HG03095 (cell line): ENCODE results near the gene C2orf68.
"Not testable (repeated sequence)": the region's sequence is repeated elsewhere in the genome, so short reads cannot be mapped to it uniquely, and the experiment has no call there.

Experiments used
- ATAC-seq: cut with Tn5 transposase; IDR thresholded peaks from one replicate; pipeline ENCODE4 v1.9.1; 2021; ENCODE audit warnings: moderate library complexity; ENCODE audit not compliant: unreplicated experiment

C2orf68 gene

DNA sequence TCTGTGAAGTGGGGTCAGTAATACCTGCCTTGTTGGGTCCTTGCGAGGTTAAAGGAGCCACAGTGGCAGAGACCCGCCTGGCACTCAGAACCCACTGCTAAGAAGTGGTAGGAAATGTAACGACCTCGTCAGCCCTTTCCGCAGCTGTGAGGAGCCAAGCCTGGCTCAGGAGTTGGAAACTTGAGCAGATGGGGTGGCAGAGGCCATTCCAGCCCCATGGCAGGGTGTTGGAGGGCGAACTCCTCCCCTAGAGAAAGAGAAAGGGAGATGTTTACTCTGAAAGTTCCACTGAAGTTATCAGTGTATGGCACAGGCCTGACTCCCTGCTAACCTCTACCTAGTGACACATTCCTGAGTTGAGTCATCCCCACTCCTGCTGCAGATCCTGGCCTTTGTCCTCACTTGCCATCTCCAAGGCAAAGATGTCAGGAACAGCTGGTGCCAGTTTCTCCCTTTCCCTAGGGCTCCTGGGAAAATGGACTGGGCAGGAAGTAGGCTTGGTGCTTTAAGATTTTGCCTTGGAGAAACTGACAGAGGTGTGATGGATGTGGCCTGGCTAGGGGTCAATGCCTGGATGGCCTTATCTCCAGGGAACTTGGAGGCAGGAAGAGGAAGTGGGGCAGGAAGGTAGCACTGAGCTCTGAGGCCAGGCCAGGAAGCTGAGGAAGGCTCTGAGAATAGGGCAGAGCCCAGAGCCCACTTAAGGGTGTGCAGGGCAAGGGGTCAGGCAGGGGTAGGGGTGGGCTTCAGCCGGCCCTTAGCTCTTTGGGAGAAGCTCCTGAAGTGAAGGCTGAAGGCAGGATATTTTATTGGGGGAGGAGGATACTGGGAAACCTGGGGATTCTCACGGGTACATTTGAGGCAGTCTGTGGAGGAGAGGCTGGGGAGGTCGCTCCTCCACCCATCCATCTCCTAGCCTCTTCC lies 26.7 kb downstream of the C2orf68 start:
- no peak for ATAC-seq

DNA sequence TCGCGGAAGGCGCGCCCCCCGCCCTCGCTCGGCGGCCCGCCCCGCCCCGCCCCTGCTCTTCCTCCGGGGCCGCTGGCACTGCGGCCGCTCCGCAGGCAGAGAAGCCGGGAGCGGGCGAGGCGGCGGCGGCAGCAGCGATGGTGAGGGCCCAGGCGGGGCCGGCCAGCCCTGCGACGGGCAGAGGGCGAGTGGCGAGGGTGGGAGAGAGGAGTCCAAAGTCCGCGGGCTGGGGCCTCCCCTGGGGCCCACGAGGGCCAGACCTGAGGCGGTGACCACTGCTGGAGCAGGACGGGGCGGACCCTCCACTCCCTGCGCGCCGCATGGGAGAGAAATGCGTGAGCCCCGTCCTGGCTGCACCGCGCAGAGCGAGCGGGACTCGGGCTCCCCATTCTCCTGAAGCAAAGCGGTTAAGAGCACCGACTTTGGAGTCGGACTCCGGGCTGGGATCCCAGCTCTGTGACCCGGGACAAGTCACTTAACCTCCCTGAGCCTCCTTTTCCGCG lies 27.5 kb downstream of the C2orf68 start, which contains the start of gene VAMP5:
VAMP5 (plus strand) TSS at position 78 of the 503 bp plus-strand sequence; CDS start at position 138, 60 bp downstream.
- ATAC-seq: peak; percentile 57

DNA sequence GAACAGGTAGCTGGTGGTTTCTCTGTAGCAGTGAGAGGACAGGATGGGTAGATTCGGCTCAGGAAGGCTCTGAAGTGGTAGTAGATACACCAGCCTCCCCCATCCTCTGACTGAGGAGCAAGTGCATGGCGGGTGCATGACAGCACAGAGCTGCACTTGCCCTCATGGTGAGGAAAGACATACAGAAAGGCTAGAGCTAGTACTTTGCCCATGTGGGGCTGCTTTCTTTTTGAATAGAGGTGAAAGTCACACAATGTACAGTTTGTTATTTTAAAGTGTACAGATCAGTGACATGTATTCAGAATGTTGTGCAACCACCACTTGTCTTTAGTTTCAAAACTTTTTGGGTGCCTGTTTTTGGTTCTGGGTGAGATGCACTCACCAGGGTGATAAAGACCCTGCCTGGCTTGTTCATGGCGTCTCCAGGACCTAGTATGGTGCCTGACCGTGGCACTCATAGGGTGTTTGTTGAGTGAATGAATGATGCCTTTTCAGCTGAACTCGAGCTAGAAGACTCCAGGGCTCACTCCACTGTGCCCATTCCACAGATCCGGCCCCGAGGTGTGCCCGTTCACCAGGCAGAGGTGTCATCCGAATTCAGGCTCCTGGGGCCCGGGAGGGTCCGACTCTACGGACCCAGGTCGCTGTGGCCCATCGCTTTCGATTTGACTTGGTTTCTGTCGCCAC lies 28.1 kb downstream of the C2orf68 start:
- no peak for ATAC-seq

DNA sequence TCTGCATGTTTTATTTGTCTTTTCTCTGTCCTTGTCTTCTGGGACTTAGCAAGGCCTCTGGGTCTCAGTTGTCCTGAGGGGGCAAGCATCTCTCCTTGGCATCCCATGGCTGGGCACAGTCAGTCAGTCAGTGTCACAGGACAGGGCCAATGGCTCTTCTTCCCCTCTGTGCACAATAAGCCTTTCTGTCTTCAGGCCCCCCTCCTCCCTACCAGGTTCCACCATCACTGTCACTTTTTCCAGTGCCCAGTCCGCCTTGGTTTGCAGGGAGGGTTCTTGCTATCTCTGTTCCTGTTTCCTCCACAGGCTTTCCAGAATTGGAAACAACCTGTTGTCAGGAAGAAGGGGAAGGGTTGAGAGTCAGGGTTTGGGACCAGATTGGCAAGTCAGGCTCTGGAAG lies 29.4 kb downstream of the C2orf68 start:
- ATAC-seq: no peak

DNA sequence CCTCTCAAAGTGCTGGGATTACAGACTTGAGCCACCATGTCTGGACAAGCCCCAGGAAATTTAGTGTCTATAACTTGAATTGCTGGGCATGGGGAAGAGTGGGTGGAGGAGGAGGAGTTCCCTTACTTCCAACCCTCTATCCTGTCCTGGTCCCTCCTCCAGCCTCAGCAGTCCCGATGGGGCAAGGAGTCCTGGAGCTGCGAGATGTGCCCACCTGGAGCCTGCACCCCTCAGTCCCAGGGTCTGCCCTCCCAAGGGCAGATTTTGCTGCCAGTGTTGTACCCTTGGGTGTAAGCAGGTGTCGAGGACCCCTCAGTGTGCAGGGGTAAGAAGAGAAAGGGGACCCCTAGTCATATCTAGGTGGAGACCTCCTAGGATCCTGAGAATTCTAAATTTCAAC lies 31.7 kb downstream of the C2orf68 start:
- no peak for ATAC-seq

DNA sequence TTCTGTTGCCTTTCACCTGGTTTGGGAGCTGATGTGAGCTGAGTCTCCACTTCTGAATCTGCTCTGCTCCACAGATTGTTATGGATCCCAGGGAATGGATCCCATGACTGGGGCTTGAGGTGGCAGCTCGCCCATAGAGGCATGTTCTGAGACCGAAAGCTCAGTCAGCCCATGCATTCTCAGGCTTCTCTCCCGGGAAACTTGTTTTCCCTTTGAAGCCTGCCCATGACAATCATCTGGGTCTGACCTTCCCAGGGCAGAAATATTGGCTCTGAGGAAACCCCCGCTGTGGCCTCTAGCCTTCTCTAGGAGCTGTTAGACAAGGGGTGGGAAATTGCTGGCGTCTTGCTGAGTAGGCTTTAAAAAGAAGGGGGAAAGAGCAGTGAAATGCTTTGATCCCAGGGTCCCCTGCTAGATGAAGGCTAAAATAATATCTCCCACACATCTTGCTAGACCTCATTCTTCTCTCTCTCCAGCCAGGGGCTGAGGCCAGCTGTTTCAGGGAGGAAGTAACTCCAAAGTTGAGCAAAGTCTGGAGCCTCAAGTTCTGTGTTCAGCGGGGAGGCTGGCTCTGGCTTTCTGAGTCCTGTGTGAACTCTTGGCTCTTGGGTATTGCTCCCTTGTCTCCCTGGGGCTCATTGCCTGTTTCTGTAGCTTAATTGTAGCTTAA lies 32.5 kb downstream of the C2orf68 start:
- no peak for ATAC-seq

DNA sequence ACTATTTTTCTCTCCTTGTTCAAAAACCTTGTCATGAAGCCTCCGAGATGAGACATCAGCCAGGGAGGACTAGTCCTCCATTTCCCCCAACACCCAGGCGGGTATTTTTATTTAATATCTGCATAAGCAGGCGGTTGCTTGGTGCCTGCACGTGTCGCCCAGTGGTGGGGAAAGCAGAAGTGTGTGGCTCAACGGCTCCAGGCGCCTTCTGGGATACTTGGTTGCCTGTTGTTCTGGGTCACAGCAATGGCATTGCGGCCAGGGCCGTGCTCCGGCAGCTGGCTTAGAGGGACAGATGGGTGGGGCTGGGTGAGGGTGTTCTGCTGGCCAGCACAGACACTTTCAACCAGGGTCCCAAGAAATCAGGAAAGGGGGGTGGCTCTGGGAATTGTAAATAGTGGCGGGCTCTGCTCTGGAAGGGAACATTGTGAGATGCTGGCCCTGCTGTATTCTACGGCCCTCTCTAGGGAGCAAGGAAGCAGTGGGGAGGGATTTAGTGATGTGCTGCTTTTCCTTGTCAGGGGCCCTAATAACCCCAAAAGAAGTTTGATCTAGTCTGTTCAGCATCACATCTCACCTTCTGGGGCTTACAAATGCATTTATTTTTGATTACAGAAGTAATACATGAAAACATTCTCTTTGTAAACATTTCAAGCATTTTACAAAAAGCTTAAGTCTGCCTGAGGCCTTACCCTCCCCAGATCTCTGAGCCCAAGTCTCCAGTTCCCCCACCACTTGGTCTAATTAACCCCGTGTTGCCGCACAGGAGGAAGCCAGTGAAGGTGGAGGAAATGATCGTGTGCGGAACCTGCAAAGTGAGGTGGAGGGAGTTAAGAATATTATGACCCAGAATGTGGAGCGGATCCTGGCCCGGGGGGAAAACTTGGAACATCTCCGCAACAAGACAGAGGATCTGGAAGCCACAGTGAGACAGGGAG lies 33.4 kb downstream of the C2orf68 start:
- ATAC-seq: peak; percentile 33

DNA sequence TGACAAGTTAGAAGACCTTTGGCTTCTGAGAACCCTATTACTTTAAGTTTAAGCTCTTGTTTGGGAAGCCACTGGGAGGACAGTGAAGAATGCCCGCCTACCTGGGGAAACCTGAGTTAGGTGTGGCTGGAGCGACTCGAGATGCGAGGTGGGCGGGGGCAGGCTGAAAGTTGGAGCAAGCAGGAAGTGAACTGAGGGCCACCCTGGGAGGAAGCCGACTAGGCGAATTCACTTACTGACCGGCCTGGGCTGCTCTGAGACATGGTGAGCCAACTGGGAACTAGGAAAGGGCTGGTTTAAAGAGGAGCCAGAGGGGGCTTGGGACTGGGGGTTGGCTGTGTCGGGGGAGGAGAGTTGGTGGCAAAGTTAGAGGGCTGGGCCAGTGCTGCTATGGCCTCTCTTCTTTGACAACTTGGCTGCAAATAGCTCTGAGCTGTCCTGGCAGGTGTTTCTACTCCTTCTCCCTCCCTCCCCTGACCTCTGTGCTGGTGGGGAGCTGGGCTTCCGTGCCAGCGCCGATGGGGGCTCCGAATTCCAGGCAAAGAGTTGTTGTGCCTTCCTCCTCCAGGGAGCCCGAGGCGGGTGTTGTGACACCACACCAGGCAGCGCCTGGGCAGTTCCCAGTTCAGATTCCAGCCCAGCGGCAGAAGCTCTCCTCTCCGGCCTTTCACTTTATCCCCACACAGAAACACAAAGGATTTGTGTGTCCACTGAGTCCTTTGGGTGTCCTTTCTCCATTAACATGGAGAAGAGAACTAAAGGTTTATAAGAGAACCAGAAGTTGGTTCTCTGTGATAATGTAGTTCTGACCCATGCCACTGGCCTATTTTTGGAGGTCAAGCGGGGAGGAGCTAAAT lies 34.3 kb downstream of the C2orf68 start, which contains the start of gene VAMP8:
VAMP8 (plus strand) TSS at position 201 of the 857 bp plus-strand sequence; CDS start at position 262, 61 bp downstream.
- ATAC-seq: peak; percentile 64

DNA sequence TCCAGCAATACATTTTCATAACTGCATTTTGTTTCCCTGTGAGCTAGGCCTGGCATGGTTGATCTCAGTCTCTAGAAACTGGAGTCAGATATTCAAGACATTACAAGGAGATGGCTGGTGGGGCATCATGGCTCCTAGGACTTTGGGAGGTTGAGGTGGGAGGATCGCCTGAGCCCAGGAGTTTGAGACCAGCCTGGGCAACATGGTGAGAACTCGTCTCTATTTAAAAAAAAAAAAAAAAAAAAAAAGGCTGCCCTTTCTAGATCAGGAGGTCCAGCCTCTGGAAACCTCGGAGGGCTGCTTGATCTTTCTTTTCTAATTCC lies 34.8 kb downstream of the C2orf68 start:
- no peak for ATAC-seq

DNA sequence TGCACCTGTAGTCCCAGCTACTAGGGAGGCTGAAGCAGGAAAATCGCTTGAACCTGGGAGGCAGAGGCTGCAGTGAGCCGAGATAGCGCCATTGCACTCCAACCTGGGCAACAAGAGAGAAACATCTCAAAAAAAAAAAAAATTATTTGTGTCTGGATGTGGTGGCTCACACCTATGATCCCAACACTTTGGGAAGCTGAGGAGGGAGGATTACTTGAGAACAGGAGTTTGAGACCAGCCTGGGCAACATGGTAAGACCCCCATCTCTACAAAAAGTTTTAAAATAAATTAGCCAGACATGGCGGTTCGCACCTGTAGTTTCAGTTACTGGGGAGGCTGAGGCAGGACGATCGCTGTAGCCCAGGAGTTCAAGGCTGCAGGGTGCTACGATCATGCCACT lies 36.1 kb downstream of the C2orf68 start:
- no peak for ATAC-seq

DNA sequence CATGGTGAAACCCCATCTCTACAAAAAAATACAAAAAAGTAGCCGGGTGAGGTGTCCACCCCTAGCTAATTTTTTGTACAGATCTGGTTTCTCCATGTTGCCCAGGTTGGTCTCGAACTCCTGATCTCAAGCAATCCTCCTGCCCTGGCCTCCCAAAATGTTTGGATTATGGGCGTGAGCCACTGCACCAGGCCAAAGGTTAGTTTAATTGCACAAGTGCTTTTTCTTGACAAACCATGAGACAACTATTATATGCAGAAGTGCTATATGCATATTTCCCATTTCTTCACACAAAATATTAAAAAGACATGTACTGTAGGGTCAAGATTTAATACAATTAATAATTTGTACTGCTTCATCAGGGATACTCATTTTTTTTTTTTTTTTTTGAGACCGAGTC lies 45.6 kb downstream of the C2orf68 start:
- no peak for ATAC-seq

DNA sequence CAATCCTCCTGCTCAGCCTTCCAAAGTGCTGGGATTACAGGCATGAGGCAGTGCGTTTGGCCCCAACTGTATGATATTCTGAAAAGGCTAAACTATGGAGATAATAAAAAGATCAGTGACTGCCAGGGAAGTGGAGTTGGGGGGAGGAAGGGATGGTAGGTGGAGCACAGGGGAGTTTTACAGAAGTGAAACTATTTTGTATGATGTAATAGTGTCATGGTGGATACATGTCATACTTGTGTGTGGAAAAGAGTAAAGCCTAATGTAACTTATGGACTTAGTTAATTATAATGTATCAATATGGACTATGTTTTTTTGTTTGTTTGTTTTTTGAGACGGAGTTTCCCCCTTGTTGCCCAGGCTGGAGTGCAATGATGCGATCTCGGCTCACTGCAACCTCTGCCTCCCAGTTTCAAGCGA lies 47.7 kb downstream of the C2orf68 start:
- ATAC-seq: no peak

DNA sequence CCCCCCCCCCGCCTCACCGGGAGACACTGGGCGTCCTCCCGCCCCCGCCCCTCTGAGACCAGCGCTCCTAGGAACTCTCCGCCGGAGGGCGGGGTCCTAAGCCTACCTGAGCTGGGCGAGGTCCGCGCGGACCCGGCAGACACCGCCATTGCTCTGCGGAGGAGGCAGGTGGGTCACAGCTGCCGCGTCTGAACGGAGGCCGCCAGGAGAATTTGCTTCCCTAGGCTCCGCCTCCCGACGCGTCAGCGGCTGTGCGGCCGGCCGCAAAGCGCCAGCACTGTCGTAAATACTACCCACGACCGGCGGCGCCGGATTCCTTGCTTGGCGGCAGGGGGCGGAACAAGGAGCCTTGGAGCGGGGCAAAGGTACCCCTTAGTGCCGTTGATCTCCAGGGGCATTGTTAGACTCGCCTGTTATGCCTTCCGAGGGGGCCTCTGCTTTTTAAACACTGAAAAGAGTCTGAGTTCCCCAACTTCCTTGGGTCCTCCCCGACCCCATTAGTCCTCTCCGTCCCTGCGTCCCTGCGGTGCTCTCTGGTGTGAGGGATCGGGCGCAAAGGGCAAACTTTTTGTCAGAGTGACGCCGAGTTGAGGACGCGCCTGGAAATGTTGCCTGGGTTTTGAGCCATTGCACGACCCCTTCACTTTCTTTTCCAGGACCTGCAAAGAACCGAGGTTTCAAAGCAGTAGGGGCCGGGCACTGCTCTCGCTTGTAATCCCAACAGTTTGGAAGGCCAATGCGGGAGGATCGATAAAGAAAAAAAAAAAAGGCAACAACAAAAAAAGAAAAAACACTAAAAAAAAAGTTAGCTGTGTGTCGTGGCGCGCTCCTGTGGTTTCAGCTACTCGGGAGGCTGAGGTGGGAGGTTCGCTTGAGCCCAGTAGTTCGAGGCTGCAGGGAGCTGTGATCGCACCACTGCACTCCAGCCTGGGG lies 50.3 kb downstream of the C2orf68 start, which contains the start of gene GGCX:
GGCX (minus strand) TSS at position 214 of the 933 bp plus-strand sequence; CDS start at position 149, 65 bp downstream.
- peak; percentile 93 for ATAC-seq

DNA sequence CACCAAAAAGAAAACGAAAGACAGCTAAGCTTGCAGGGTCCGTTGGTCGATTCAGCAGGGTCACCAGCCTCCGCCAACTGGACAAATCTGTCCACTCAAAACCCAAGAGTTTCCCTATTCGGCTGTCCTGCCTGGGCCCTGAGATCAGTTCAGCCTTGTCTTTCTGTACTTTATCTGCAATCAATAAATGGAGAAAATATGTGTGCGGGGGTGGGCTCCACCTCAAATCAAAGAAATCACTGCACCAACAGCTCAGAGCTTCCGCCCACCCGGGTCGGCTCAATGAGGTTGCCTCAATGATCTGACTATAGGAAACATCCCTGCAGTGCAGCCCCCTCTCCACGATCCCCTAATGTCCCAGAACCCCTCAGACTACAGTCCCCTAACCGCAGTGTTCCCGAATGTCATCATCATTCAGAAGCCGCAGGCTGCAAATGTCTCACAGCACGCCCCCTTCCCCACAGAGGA lies 51.0 kb downstream of the C2orf68 start:
- ATAC-seq: peak; percentile 7

DNA sequence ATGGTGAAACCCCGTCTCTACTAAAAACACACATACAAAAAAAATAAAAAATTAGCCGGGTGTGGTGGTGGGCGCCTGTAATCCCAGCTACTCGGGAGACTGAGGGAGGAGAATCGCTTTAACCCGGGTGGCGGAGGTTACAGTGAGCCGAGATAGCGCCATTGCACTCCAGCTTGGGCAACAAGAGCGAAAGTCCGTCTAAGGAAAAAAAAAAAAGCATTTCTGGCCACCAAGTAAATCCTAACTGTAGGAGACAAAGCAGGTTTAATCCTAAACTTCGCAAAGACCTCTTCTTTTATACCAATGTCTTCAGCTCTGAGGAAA lies 51.5 kb downstream of the C2orf68 start:
- ATAC-seq: not testable (repeated sequence)

DNA sequence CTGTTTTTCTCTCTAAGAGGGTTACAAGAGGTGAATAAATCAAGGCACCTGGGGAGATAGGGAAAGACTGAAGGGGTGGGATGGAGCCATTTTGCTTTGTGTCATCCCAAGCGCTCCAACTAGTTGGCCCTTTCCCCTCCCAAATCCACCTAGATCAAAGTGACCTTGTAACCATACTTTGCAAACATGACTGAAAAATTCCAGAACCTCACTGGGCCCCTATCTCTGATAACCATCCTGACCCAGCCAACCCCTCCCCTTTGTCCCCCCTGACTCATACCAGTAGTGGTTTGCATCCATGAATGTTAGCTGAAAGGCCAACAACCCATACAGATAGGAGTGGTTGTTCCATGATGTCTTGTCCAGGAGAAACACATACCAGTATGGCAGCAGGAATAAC lies 53.7 kb downstream of the C2orf68 start:
- no peak for ATAC-seq

DNA sequence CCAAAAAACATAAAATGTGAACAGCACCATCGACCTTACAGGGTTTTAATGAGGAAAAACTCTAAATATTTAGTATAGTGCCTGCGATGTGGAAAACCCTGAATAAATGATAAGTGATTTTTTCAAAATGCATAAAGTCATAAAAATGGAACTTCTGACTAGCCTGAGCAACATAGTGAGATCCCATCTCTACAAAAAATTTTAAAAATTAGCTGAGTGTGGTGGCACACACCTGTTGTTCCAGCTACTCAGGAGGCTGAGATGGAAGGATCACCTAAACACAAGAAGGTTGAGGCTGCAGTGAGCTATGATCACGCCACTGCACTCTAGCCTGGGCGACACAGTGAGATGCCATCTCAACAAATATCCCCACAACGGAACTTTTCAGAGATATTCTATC lies 54.7 kb downstream of the C2orf68 start:
- ATAC-seq: no peak
